B cell (primary cell): ENCODE measurements around the gene SUGP2. TPM values are rescaled to one million over a fixed set of nuclear protein-coding genes. Genes with fewer than 3 reads are reported as not detected.

ENCODE experiments used
- ATAC-seq: fragments of 200-7000 bp; cut with Tn5 transposase; one replicate; pipeline ENCODE4 v1.10.0; 2021; ENCODE audit warnings: low read depth, mild to moderate bottlenecking, moderate number of reproducible peaks, moderate library complexity
- CTCF ChIA-PET: fragments of 350-600 bp; sonication (Branson Sonifier 250); formaldehyde crosslinking; loops from one replicate; lab custom pipeline; 2021; ENCODE audit warnings: antibody characterized with exemption, inconsistent platforms; lab: Charles Lee
- POLR2A ChIA-PET: fragments of 350-600 bp; sonication (Branson Sonifier 250); formaldehyde crosslinking; loops from one replicate; lab custom pipeline; 2021; ENCODE audit warnings: antibody characterized with exemption; lab: Charles Lee
- DNase-seq: peaks from one replicate; pipeline ENCODE4 v3.0.0; 2013
- H2AFZ ChIP-seq: 2 replicates; pipeline ENCODE4 v1.6.1; 2012; ENCODE audit warnings: mild to moderate bottlenecking, low read depth, low read length; ENCODE audit not compliant: insufficient read depth, poor library complexity, severe bottlenecking
- H3K27ac ChIP-seq, 2 donors: 1 replicate in 1 of 2; 2 replicates in 1 of 2; pipeline ENCODE4 v1.5.1; 2012 to 2013; ENCODE audit warnings: low read length in 2 of 2, mild to moderate bottlenecking in 2 of 2, moderate library complexity in 1 of 2
- H3K27me3 ChIP-seq, 4 experiments: fragments of 200-600 bp in 1 of 4; sonication (generic) in 1 of 4; replicated peaks in 1 of 4; 1 replicate in 2 of 4; 2 replicates in 2 of 4; pipeline versions ENCODE4 v1.6.1 to v1.7.0; 2013 to 2016; ENCODE audit warnings: low read length in 3 of 4, mild to moderate bottlenecking in 2 of 4, mixed read lengths in 1 of 4, moderate library complexity in 1 of 4; ENCODE audit not compliant: insufficient read depth in 4 of 4, control insufficient read depth in 3 of 4; ENCODE audit errors: control extremely low read depth in 1 of 4
- H3K36me3 ChIP-seq, 2 experiments: replicated peaks in 1 of 2; 1 replicate in 1 of 2; 2 replicates in 1 of 2; pipeline versions ENCODE4 v1.6.1 to v1.7.1; 2013; ENCODE audit warnings: low read length in 1 of 2; ENCODE audit not compliant: insufficient read depth in 2 of 2, control insufficient read depth in 1 of 2; ENCODE audit errors: control extremely low read depth in 1 of 2, extremely low read depth in 1 of 2
- H3K4me1 ChIP-seq, 2 donors: fragments of 200-600 bp in 1 of 2; sonication (generic) in 1 of 2; 1 replicate in 1 of 2; 2 replicates in 1 of 2; pipeline versions ENCODE4 v1.5.1 to v1.6.1; 2013 to 2017; ENCODE audit warnings: low read length in 2 of 2; ENCODE audit not compliant: control insufficient read depth in 2 of 2, insufficient read depth in 2 of 2
- H3K4me2 ChIP-seq: replicated peaks from 2 replicates; pipeline ENCODE3; 2012; ENCODE audit warnings: mild to moderate bottlenecking, low read depth, low read length; ENCODE audit not compliant: poor library complexity, severe bottlenecking
- H3K4me3 ChIP-seq, 5 experiments: fragments of 200-600 bp in 1 of 5; sonication (generic) in 1 of 5; 1 replicate in 3 of 5; 2 replicates in 2 of 5; pipeline versions ENCODE4 v1.5.1 to v1.7.0; 2011 to 2016; ENCODE audit warnings: low read length in 4 of 5, mild to moderate bottlenecking in 4 of 5, low read depth in 2 of 5, control low read depth in 1 of 5, moderate library complexity in 1 of 5; ENCODE audit not compliant: insufficient read depth in 1 of 5; ENCODE audit errors: control extremely low read depth in 1 of 5, extremely low read depth in 1 of 5
- H3K79me2 ChIP-seq: fragments of 200-600 bp; sonication (generic); one replicate; pipeline ENCODE4 v1.6.0; 2016; ENCODE audit warnings: low read length; ENCODE audit not compliant: control insufficient read depth, insufficient read depth
- H3K9ac ChIP-seq: fragments of 200-600 bp; sonication (generic); 2 replicates; pipeline ENCODE4 v1.6.1; 2017; ENCODE audit warnings: mild to moderate bottlenecking, low read length, moderate library complexity
- H3K9me3 ChIP-seq, 3 donors: one replicate each; pipeline versions ENCODE4 v1.6.1 to v1.7.1; 2013; ENCODE audit warnings: low read length in 2 of 3; ENCODE audit not compliant: control insufficient read depth in 2 of 3, insufficient read depth in 1 of 3; ENCODE audit errors: control extremely low read depth in 1 of 3
- H4K20me1 ChIP-seq: 2 replicates; pipeline ENCODE4 v1.6.0; 2012; ENCODE audit warnings: mild to moderate bottlenecking, low read length; ENCODE audit not compliant: insufficient read depth, control insufficient read depth, poor library complexity, severe bottlenecking
- H3K27ac Mint-ChIP-seq: one replicate; pipeline ENCODE4 v1.8.0; 2021; ENCODE audit warnings: mixed read lengths
- H3K27me3 Mint-ChIP-seq: one replicate; pipeline ENCODE4 v1.8.0; 2021; ENCODE audit warnings: mixed read lengths
- H3K4me1 Mint-ChIP-seq: one replicate; pipeline ENCODE4 v1.8.0; 2021; ENCODE audit warnings: mixed read lengths
- H3K4me3 Mint-ChIP-seq: one replicate; pipeline ENCODE4 v1.8.0; 2021; ENCODE audit warnings: mixed read lengths
- H3K9me3 Mint-ChIP-seq: one replicate; pipeline ENCODE4 v1.8.0; 2022; ENCODE audit warnings: mixed read lengths; ENCODE audit not compliant: insufficient read depth
- EZH2 ChIP-seq: IDR thresholded peaks from 2 replicates; pipeline ENCODE4 v1.6.1; 2012; ENCODE audit warnings: borderline replicate concordance, low read depth, mild to moderate bottlenecking, moderate library complexity, low read length; ENCODE audit not compliant: insufficient read depth, poor library complexity, severe bottlenecking
- WGBS: methylation state at CpG from one replicate; pipeline ENCODE4 v1.1.5; 2013; ENCODE audit warnings: missing lambda C conversion rate; ENCODE audit not compliant: insufficient coverage; 5-methylcytosine and 5-hydroxymethylcytosine counted together
- intact Hi-C: fragments of 100-400 bp; cut with micrococcal nuclease; formaldehyde crosslinking; loops from one replicate; pipeline ENCODE4 v1.10.0; 2022
- polyA plus RNA-seq: library from polyadenylated mRNA; depleted of rRNA; stranded (reverse); fragments of >200 nt; gene quantifications from 2 replicates; pipeline ENCODE4 v1.2.3, GENCODE V29; 2012
- total RNA-seq, 2 donors: library from RNA; stranded (reverse); fragments of 120-200 nt in 1 of 2; gene quantifications; 1 replicate in 1 of 2; 2 replicates in 1 of 2; pipeline versions ENCODE4 v1.2.3 to v1.2.4, GENCODE V29; 2013 to 2022
- TF ChIP-seq, protein P1 (sequence below): fragments of 200-600 bp; IDR thresholded peaks from one replicate; pipeline ENCODE4 v1.8.0; 2022; ENCODE audit warnings: antibody characterized with exemption, mild to moderate bottlenecking

The SUGP2 gene
- total and polyA plus RNA-seq, 2 donors (not counting 1 experiment from before 2014, with no cell fraction given) = 132 to 154 TPM

DNA sequence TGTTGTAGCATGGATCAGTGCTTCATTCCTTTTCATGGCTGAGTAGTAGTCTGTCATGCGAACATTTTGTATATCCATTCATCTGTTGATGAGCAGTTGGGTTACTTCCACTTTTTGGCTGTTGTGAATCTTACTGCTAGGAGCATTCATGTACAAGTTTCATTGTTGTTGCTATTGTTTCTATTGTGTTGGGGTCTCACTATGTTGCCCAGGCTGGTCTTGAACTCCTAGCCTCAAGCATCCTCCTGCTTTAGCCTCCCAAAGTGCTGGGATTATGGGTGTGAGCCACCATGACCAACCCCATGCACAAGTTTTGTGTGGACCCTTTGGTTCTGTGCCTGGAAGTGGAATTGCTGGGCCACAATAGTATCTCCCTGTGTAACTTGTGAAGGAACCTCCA is 46.3 kb upstream of the SUGP2 start:
- no peak for TF ChIP-seq EZH2
- TF ChIP-seq, protein P1, sequence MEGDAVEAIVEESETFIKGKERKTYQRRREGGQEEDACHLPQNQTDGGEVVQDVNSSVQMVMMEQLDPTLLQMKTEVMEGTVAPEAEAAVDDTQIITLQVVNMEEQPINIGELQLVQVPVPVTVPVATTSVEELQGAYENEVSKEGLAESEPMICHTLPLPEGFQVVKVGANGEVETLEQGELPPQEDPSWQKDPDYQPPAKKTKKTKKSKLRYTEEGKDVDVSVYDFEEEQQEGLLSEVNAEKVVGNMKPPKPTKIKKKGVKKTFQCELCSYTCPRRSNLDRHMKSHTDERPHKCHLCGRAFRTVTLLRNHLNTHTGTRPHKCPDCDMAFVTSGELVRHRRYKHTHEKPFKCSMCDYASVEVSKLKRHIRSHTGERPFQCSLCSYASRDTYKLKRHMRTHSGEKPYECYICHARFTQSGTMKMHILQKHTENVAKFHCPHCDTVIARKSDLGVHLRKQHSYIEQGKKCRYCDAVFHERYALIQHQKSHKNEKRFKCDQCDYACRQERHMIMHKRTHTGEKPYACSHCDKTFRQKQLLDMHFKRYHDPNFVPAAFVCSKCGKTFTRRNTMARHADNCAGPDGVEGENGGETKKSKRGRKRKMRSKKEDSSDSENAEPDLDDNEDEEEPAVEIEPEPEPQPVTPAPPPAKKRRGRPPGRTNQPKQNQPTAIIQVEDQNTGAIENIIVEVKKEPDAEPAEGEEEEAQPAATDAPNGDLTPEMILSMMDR = no peak
- H3K9ac ChIP-seq = no peak overlapping the region
- peaks cover 93% of the 10 kb centered on the region for H4K20me1 ChIP-seq
- ATAC-seq (no peak), DNase-seq (no peak)
- Mint-ChIP-seq H3K9me3 (no peaks in the 10 kb centered on the region), H3K27me3 (no peaks in the 10 kb centered on the region), H3K4me3 (no peak overlapping the region), H3K4me1 (peaks cover 40% of the 10 kb centered on the region), H3K27ac (peak overlapping the region; percentile 10)
- ChIA-PET POLR2A (no interaction called here), CTCF (no interaction called here)
- no peak overlapping the region for H3K4me2 ChIP-seq
- H3K4me3 ChIP-seq = no peak overlapping the region
- no peaks in the 10 kb centered on the region for H3K27me3 ChIP-seq
- no CpG with 5 or more reads among the region's 1 CpG for WGBS
- H3K4me1 ChIP-seq = peaks cover 0 to 9% of the 10 kb centered on the region in 2 donors
- H3K27ac ChIP-seq = no peak overlapping the region
- H2AFZ ChIP-seq = no peak overlapping the region
- H3K36me3 ChIP-seq = peaks cover 3 to 32% of the 10 kb centered on the region in 2 experiments
- no peaks in the 10 kb centered on the region for H3K9me3 ChIP-seq
- intact Hi-C loops = no loop called here
- peaks cover 83% of the 10 kb centered on the region for H3K79me2 ChIP-seq

DNA sequence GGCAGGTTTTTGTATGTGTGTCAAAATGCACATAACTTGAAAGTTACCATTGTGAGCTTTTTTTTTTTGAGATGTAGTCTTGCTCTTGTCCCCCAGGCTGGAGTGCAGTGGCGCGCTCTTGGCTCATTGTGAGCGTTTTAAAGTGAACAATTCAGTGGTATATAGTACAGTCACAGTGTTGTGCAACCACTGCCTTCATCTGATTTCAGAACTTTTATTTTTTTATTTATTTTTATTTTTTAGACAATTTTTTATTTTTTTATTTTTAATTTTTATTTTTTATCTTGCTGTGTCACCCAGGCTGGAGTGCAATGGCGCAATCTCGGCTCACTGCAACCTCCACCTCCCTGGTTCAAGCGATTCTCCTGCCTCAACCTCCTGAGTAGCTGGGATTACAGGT is 45.5 kb upstream of the SUGP2 start:
- H3K9me3 Mint-ChIP-seq = no peaks in the 10 kb centered on the region
- H3K4me3 ChIP-seq = no peak overlapping the region
- intact Hi-C loops = no loop called here
- CTCF ChIA-PET = interaction anchor here (0.7 kb wide), 1 partner anchor 138 kb away, joined by 3 read pairs; no protein-coding TSS in a partner anchor
- TF ChIP-seq, protein P1 = no peak
- TF ChIP-seq EZH2 = no peak
- no peaks in the 10 kb centered on the region for H3K27me3 ChIP-seq
- H3K9ac ChIP-seq = no peak overlapping the region
- H2AFZ ChIP-seq = no peak overlapping the region
- 100% methylated on average over 1 of the region's 6 CpGs for WGBS
- no peak overlapping the region for H3K27ac Mint-ChIP-seq
- H3K4me2 ChIP-seq = no peak overlapping the region
- ATAC-seq (no peak), DNase-seq (no peak)
- H3K27ac ChIP-seq = no peak overlapping the region
- peaks cover 95% of the 10 kb centered on the region for H4K20me1 ChIP-seq
- H3K79me2 ChIP-seq = peaks cover 85% of the 10 kb centered on the region
- no peaks in the 10 kb centered on the region for H3K9me3 ChIP-seq
- no peaks in the 10 kb centered on the region for H3K27me3 Mint-ChIP-seq
- H3K36me3 ChIP-seq = peaks cover 4 to 32% of the 10 kb centered on the region in 2 experiments
- H3K4me3 Mint-ChIP-seq = no peak overlapping the region
- H3K4me1 Mint-ChIP-seq = peaks cover 43% of the 10 kb centered on the region
- H3K4me1 ChIP-seq = peaks cover 0 to 15% of the 10 kb centered on the region in 2 donors
- POLR2A ChIA-PET = no interaction called here
